ENCODE data around the gene FBXW5. TPM values are rescaled to one million over a fixed set of nuclear protein-coding genes. Genes with fewer than 3 reads are reported as not detected.

FBXW5 gene
- total and polyA plus RNA-seq, 9 of the 15 experiments (the other 6 are each of a cell fraction or from before 2014, with no cell fraction given), result 0.21 to 128 (median 37.0) TPM

- TF ChIP-seq REST (IDR thresholded peaks at IDR 0.05; ENCODE audit: borderline replicate concordance), result no peak
- peak; percentile 79; the same call in 1 of the 2 replicates for TF ChIP-seq REST (CRISPR knock-in tag; IDR thresholded peaks at IDR 0.05; ENCODE audit: low read depth)
- TF ChIP-seq HMG20B (CRISPR knock-in tag; IDR thresholded peaks at IDR 0.05), result no peak
- TF ChIP-seq, protein P1, sequence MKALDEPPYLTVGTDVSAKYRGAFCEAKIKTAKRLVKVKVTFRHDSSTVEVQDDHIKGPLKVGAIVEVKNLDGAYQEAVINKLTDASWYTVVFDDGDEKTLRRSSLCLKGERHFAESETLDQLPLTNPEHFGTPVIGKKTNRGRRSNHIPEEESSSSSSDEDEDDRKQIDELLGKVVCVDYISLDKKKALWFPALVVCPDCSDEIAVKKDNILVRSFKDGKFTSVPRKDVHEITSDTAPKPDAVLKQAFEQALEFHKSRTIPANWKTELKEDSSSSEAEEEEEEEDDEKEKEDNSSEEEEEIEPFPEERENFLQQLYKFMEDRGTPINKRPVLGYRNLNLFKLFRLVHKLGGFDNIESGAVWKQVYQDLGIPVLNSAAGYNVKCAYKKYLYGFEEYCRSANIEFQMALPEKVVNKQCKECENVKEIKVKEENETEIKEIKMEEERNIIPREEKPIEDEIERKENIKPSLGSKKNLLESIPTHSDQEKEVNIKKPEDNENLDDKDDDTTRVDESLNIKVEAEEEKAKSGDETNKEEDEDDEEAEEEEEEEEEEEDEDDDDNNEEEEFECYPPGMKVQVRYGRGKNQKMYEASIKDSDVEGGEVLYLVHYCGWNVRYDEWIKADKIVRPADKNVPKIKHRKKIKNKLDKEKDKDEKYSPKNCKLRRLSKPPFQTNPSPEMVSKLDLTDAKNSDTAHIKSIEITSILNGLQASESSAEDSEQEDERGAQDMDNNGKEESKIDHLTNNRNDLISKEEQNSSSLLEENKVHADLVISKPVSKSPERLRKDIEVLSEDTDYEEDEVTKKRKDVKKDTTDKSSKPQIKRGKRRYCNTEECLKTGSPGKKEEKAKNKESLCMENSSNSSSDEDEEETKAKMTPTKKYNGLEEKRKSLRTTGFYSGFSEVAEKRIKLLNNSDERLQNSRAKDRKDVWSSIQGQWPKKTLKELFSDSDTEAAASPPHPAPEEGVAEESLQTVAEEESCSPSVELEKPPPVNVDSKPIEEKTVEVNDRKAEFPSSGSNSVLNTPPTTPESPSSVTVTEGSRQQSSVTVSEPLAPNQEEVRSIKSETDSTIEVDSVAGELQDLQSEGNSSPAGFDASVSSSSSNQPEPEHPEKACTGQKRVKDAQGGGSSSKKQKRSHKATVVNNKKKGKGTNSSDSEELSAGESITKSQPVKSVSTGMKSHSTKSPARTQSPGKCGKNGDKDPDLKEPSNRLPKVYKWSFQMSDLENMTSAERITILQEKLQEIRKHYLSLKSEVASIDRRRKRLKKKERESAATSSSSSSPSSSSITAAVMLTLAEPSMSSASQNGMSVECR (CRISPR knock-in tag; IDR thresholded peaks at IDR 0.05), result no peak; the same call in 1 of the 2 replicates
- no peak for TF ChIP-seq LCOR (CRISPR knock-in tag; IDR thresholded peaks at IDR 0.05)
- TF ChIP-seq FOXM1 (IDR thresholded peaks at IDR 0.05; ENCODE audit: low read depth), result no peak
- TF ChIP-seq FOXM1 (CRISPR knock-in tag; IDR thresholded peaks at IDR 0.05; ENCODE audit: low read depth), result no peak
- TF ChIP-seq POLR2G (IDR thresholded peaks at IDR 0.05; ENCODE audit: low read depth, low read length), result peak; percentile 80
- TF ChIP-seq RBFOX2 (IDR thresholded peaks at IDR 0.05; ENCODE audit: low read depth, low read length), result peak; percentile 58
- no peak for TF ChIP-seq FOXK2 (conservative IDR thresholded peaks at IDR 0.05 in 1 of 2, IDR thresholded peaks at IDR 0.05 in 1 of 2; ENCODE audit: low read depth in 2 of 2)
- no peak for TF ChIP-seq HEY1 (CRISPR knock-in tag; IDR thresholded peaks at IDR 0.05; ENCODE audit: borderline replicate concordance)
- peak; percentile 76; the same call in 1 of the 2 replicates for TF ChIP-seq HMGXB4 (CRISPR knock-in tag; IDR thresholded peaks at IDR 0.05)
- no peak for TF ChIP-seq CBX8 (IDR thresholded peaks at IDR 0.05; ENCODE audit: borderline replicate concordance, extremely low read depth, low read depth, low read length, poor library complexity, severe bottlenecking)
- no peak for TF ChIP-seq HDAC3 (IDR thresholded peaks at IDR 0.05; ENCODE audit: borderline replicate concordance, partially characterized antibody)
Measured at GRCh38 chr9:136944212-136944518, 373 bp downstream of the FBXW5 start (continued).

Measured in K562 (cell line).